GM19463 (cell line): ENCODE measurements around the gene BLACAT1.
"Not testable (repeated sequence)": the region's sequence is repeated elsewhere in the genome, so short reads cannot be mapped to it uniquely, and the experiment has no call there.

Experiments used
- ATAC-seq: cut with Tn5 transposase; IDR thresholded peaks from one replicate; pipeline ENCODE4 v1.9.1; 2021; ENCODE audit warnings: mild to moderate bottlenecking, moderate library complexity; ENCODE audit not compliant: unreplicated experiment

BLACAT1 gene

GRCh38 chr1:205484985-205485967 lies 29.4 kb upstream of the BLACAT1 start:
- ATAC-seq, result no peak

GRCh38 chr1:205483372-205483771 lies 27.5 kb upstream of the BLACAT1 start:
- no peak for ATAC-seq

- not testable (repeated sequence) for ATAC-seq
Measured at GRCh38 chr1:205482587-205482986, 26.7 kb upstream of the BLACAT1 start.

GRCh38 chr1:205481629-205482151 lies 25.8 kb upstream of the BLACAT1 start:
- peak; percentile 16 for ATAC-seq

GRCh38 chr1:205481218-205481617 lies 25.4 kb upstream of the BLACAT1 start:
- peak; percentile 19 for ATAC-seq

GRCh38 chr1:205480349-205480985 lies 24.6 kb upstream of the BLACAT1 start:
- peak; percentile 72 for ATAC-seq

- ATAC-seq, result not testable (repeated sequence)
Measured at GRCh38 chr1:205478985-205479384, 23.1 kb upstream of the BLACAT1 start.

- ATAC-seq, result no peak
Measured at GRCh38 chr1:205477759-205478247, 22.0 kb upstream of the BLACAT1 start.

- no peak for ATAC-seq
Measured at GRCh38 chr1:205477121-205477758, 21.4 kb upstream of the BLACAT1 start.

- no peak for ATAC-seq
Measured at GRCh38 chr1:205476648-205477047, 20.8 kb upstream of the BLACAT1 start.

- no peak for ATAC-seq
Measured at GRCh38 chr1:205475855-205476254, 20.0 kb upstream of the BLACAT1 start.

- no peak for ATAC-seq
Measured at GRCh38 chr1:205474571-205474970, 18.7 kb upstream of the BLACAT1 start.

GRCh38 chr1:205473966-205474365 lies 18.1 kb upstream of the BLACAT1 start:
- ATAC-seq, result no peak

- ATAC-seq, result no peak
Measured at GRCh38 chr1:205473475-205473874, 17.6 kb upstream of the BLACAT1 start.

- ATAC-seq, result no peak
Measured at GRCh38 chr1:205472737-205473441, 17.0 kb upstream of the BLACAT1 start.

GRCh38 chr1:205470131-205470530 lies 14.3 kb upstream of the BLACAT1 start:
- no peak for ATAC-seq

- no peak for ATAC-seq
Measured at GRCh38 chr1:205466595-205467220, 10.9 kb upstream of the BLACAT1 start.

- ATAC-seq, result no peak
Measured at GRCh38 chr1:205465392-205465791, 9.5 kb upstream of the BLACAT1 start.

- ATAC-seq, result no peak
Measured at GRCh38 chr1:205458777-205459566, 3.1 kb upstream of the BLACAT1 start.
